H9 (cell line): ENCODE data around the gene DBH. TPM values are rescaled to one million over a fixed set of nuclear protein-coding genes. Genes with fewer than 3 reads are reported as not detected.
A peak's percentile ranks its signal among the peaks of the same experiment; 100 is the strongest.

Source experiments
- DNase-seq: peaks from one replicate; pipeline ENCODE4 v3.0.0-alpha.2; 2017
- H2AFZ ChIP-seq: one replicate; pipeline ENCODE4 v1.6.1; 2013; ENCODE audit warnings: mild to moderate bottlenecking, low read length, control low read depth, moderate library complexity
- H2AK5ac ChIP-seq: 2 replicates; pipeline ENCODE4 v1.6.1; 2013; ENCODE audit warnings: low read length, control low read depth, mixed read lengths; ENCODE audit not compliant: insufficient read length
- H2BK120ac ChIP-seq: one replicate; pipeline ENCODE4 v1.6.1; 2013; ENCODE audit warnings: low read depth, mild to moderate bottlenecking, low read length, control low read depth, inconsistent platforms; ENCODE audit not compliant: poor library complexity, severe bottlenecking
- H2BK12ac ChIP-seq: 2 replicates; pipeline ENCODE4 v1.6.1; 2013; ENCODE audit warnings: low read length, control low read depth, mixed read lengths, low read depth; ENCODE audit not compliant: insufficient read length
- H2BK15ac ChIP-seq: 2 replicates; pipeline ENCODE4 v1.6.1; 2013; ENCODE audit warnings: low read depth, low read length, control low read depth
- H2BK20ac ChIP-seq: one replicate; pipeline ENCODE4 v1.6.1; 2013; ENCODE audit warnings: low read depth, mild to moderate bottlenecking, low read length, control low read depth, inconsistent platforms; ENCODE audit not compliant: poor library complexity, severe bottlenecking
- H2BK5ac ChIP-seq: 2 replicates; pipeline ENCODE4 v1.6.1; 2013; ENCODE audit warnings: low read length, control low read depth, mixed read lengths; ENCODE audit not compliant: insufficient read length
- H3K14ac ChIP-seq: 2 replicates; pipeline ENCODE4 v1.6.1; 2013; ENCODE audit warnings: low read length, control low read depth; ENCODE audit not compliant: insufficient read depth
- H3K18ac ChIP-seq: 2 replicates; pipeline ENCODE4 v1.6.1; 2013; ENCODE audit warnings: low read depth, mild to moderate bottlenecking, mixed read lengths, low read length, control low read depth; ENCODE audit not compliant: insufficient read length
- H3K23ac ChIP-seq: 2 replicates; pipeline ENCODE4 v1.6.1; 2013; ENCODE audit warnings: low read length, control low read depth, mixed read lengths, low read depth; ENCODE audit not compliant: insufficient read length
- H3K23me2 ChIP-seq: 2 replicates; pipeline ENCODE4 v1.6.1; 2013; ENCODE audit warnings: low read depth, mild to moderate bottlenecking, mixed read lengths, low read length, control low read depth; ENCODE audit not compliant: insufficient read length, poor library complexity, severe bottlenecking
- H3K27ac ChIP-seq: 2 replicates; pipeline ENCODE4 v1.5.1; 2013; ENCODE audit warnings: low read length, control low read depth, mixed read lengths, low read depth; ENCODE audit not compliant: insufficient read length
- H3K27me3 ChIP-seq: 2 replicates; pipeline ENCODE4 v1.6.1; 2013; ENCODE audit warnings: low read length, control low read depth, inconsistent platforms; ENCODE audit not compliant: insufficient read depth
- H3K4ac ChIP-seq: 2 replicates; pipeline ENCODE4 v1.6.1; 2013; ENCODE audit warnings: low read depth, mild to moderate bottlenecking, control low read depth, inconsistent platforms, low read length, moderate library complexity
- H3K4me1 ChIP-seq: 2 replicates; pipeline ENCODE4 v1.6.1; 2013; ENCODE audit warnings: low read length, control low read depth, inconsistent platforms; ENCODE audit not compliant: insufficient read depth
- H3K4me2 ChIP-seq: 2 replicates; pipeline ENCODE4 v1.6.1; 2013; ENCODE audit warnings: low read length, control low read depth, mixed read lengths; ENCODE audit not compliant: insufficient read length, insufficient read depth
- H3K56ac ChIP-seq: 2 replicates; pipeline ENCODE4 v1.6.1; 2013; ENCODE audit warnings: low read depth, mild to moderate bottlenecking, mixed read lengths, low read length, control low read depth; ENCODE audit not compliant: insufficient read length
- H3K79me1 ChIP-seq: 2 replicates; pipeline ENCODE4 v1.6.1; 2013; ENCODE audit warnings: low read depth, mild to moderate bottlenecking, moderate library complexity, low read length, control low read depth, inconsistent platforms; ENCODE audit not compliant: insufficient read depth, poor library complexity, severe bottlenecking
- H3K79me2 ChIP-seq: 2 replicates; pipeline ENCODE4 v1.6.1; 2013; ENCODE audit warnings: low read length, control low read depth, inconsistent platforms; ENCODE audit not compliant: insufficient read depth
- H3K9ac ChIP-seq: 2 replicates; pipeline ENCODE4 v1.6.1; 2013; ENCODE audit warnings: low read length, control low read depth, mixed read lengths; ENCODE audit not compliant: insufficient read length; ENCODE audit errors: extremely low read depth
- H3K9me3 ChIP-seq: one replicate; pipeline ENCODE4 v1.6.1; 2013; ENCODE audit warnings: low read depth, low read length, inconsistent platforms; ENCODE audit not compliant: control insufficient read depth
- H3T11ph ChIP-seq: one replicate; pipeline ENCODE4 v1.6.1; 2013; ENCODE audit warnings: mild to moderate bottlenecking, low read length, control low read depth, inconsistent platforms
- H4K20me1 ChIP-seq: one replicate; pipeline ENCODE4 v1.6.1; 2013; ENCODE audit not compliant: control insufficient read depth, insufficient read length, insufficient read depth
- H4K5ac ChIP-seq: 2 replicates; pipeline ENCODE4 v1.6.1; 2013; ENCODE audit warnings: low read depth, mild to moderate bottlenecking, mixed read lengths, low read length, control low read depth; ENCODE audit not compliant: insufficient read length
- H4K8ac ChIP-seq: replicated peaks from 2 replicates; pipeline ENCODE4 v1.6.1; 2013; ENCODE audit warnings: low read length, control low read depth, mixed read lengths, low read depth; ENCODE audit not compliant: insufficient read length
- H4K91ac ChIP-seq: 2 replicates; pipeline ENCODE4 v1.6.1; 2013; ENCODE audit warnings: low read depth, mild to moderate bottlenecking, moderate library complexity, mixed read lengths, low read length, control low read depth; ENCODE audit not compliant: insufficient read length
- H3K27ac Mint-ChIP-seq, 3 experiments: 2 replicates in 2 of 3; 3 replicates in 1 of 3; pipeline ENCODE4 v1.8.0; 2020 to 2021; ENCODE audit warnings: mixed read lengths in 3 of 3, mild to moderate bottlenecking in 1 of 3, moderate library complexity in 1 of 3
- H3K27me3 Mint-ChIP-seq: 2 replicates; pipeline ENCODE4 v1.8.0; 2021; ENCODE audit warnings: low read depth, mild to moderate bottlenecking, moderate library complexity, mixed read lengths
- H3K36me3 Mint-ChIP-seq, 3 experiments: 2 replicates in 2 of 3; 3 replicates in 1 of 3; pipeline ENCODE4 v1.8.0; 2020 to 2021; ENCODE audit warnings: low read depth in 3 of 3, mixed read lengths in 3 of 3; ENCODE audit not compliant: insufficient read depth in 1 of 3
- H3K4me1 Mint-ChIP-seq, 2 experiments: 2 replicates each; pipeline ENCODE4 v1.8.0; 2020; ENCODE audit warnings: mixed read lengths in 2 of 2
- H3K4me3 Mint-ChIP-seq, 2 experiments: 2 replicates in 1 of 2; 3 replicates in 1 of 2; pipeline ENCODE4 v1.8.0; 2020 to 2021; ENCODE audit warnings: mild to moderate bottlenecking in 2 of 2, mixed read lengths in 2 of 2, moderate library complexity in 1 of 2
- H3K9me3 Mint-ChIP-seq, 2 experiments: 2 replicates in 1 of 2; 3 replicates in 1 of 2; pipeline ENCODE4 v1.8.0; 2020; ENCODE audit warnings: mild to moderate bottlenecking in 2 of 2, mixed read lengths in 2 of 2, moderate library complexity in 1 of 2
- CTCF ChIP-seq: fragments of 200-600 bp; sonication (generic); conservative IDR thresholded peaks from 3 replicates; pipeline ENCODE4 v1.8.0; 2021; ENCODE audit warnings: antibody characterized with exemption, mild to moderate bottlenecking
- WGBS: extraction: QIAGEN DNeasy Blood & Tissue Kit; methylation state at CpG from one replicate; pipeline ENCODE4 v1.1.7; 2013; ENCODE audit warnings: missing lambda C conversion rate, low lambda C conversion rate, mixed read lengths; ENCODE audit not compliant: insufficient read length; ENCODE audit errors: extremely low coverage; 5-methylcytosine and 5-hydroxymethylcytosine counted together
- total RNA-seq: library from RNA; stranded (reverse); gene quantifications from 2 replicates; pipeline ENCODE4 v1.2.1, GENCODE V29; 2021

Gene DBH
- total RNA-seq, 1 experiment from 2014 or later: not detected

GRCh38 chr9:133687856-133688761, 51.9 kb downstream of the DBH start:
- H2BK15ac ChIP-seq: no peak overlapping the region
- peaks cover 5% of the 10 kb centered on the region for H3K23me2 ChIP-seq
- DNase-seq: no peak
- no peak overlapping the region for H2AK5ac ChIP-seq
- H3K9me3 ChIP-seq: no peaks in the 10 kb centered on the region
- no peaks in the 10 kb centered on the region for H3K27me3 ChIP-seq
- no peak overlapping the region for H2BK5ac ChIP-seq
- no peak overlapping the region; the same call in 1 of the 2 replicates for H3K14ac ChIP-seq
- H2BK120ac ChIP-seq: no peak overlapping the region
- peaks cover 5 to 10% of the 10 kb centered on the region in 2 experiments; a peak in 2 of 4 replicates for H3K4me1 Mint-ChIP-seq
- no peak overlapping the region for H3K4ac ChIP-seq
- WGBS: no CpG with 5 or more reads among the region's 34 CpGs
- H3K27ac Mint-ChIP-seq: peak overlapping the region in 1 of 3 experiments; percentile 72; a peak in 1 of 7 replicates
- no peaks in the 10 kb centered on the region for H3K27me3 Mint-ChIP-seq
- H3K23ac ChIP-seq: no peak overlapping the region
- H4K5ac ChIP-seq: no peak overlapping the region
- H4K8ac ChIP-seq: no peak overlapping the region
- no peak overlapping the region for H2BK20ac ChIP-seq
- H3K4me3 Mint-ChIP-seq: no peak overlapping the region
- no peak overlapping the region for H3K18ac ChIP-seq
- TF ChIP-seq CTCF: no peak
- H2BK12ac ChIP-seq: no peak overlapping the region
- H3K79me2 ChIP-seq: no peaks in the 10 kb centered on the region
- H3K56ac ChIP-seq: no peak overlapping the region
- no peaks in the 10 kb centered on the region for H3K9me3 Mint-ChIP-seq
- no peak overlapping the region for H3K9ac ChIP-seq
- no peak overlapping the region for H3T11ph ChIP-seq
- peaks cover 2% of the 10 kb centered on the region for H4K20me1 ChIP-seq
- no peaks in the 10 kb centered on the region for H3K4me1 ChIP-seq
- H3K79me1 ChIP-seq: no peaks in the 10 kb centered on the region
- no peaks in the 10 kb centered on the region for H3K36me3 Mint-ChIP-seq
- H2AFZ ChIP-seq: no peak overlapping the region
- no peak overlapping the region for H3K27ac ChIP-seq
- H4K91ac ChIP-seq: no peak overlapping the region
- no peak overlapping the region for H3K4me2 ChIP-seq
